Upper lobe of left lung (tissue), 4 donors: ENCODE data around the gene OPA3.

Source experiments
- CTCF ChIP-seq, 6 experiments: fragments of 450-650 bp in 4 of 6; fragments of 200-600 bp in 2 of 6; sonication (generic) in 2 of 6; IDR thresholded peaks; one replicate each; pipeline ENCODE4 v1.5.1; 2016 to 2019; ENCODE audit warnings: antibody characterized with exemption in 6 of 6
- EP300 ChIP-seq, 4 donors: sonication (generic); formaldehyde crosslinking; IDR thresholded peaks; one replicate each; pipeline ENCODE4 v1.5.1; 2017; ENCODE audit warnings: antibody characterized with exemption in 4 of 4, control low read depth in 2 of 4
- POLR2A ChIP-seq, 4 donors: fragments of 450-650 bp; IDR thresholded peaks; one replicate each; pipeline ENCODE4 v1.5.1; 2016 to 2017; ENCODE audit warnings: antibody characterized with exemption in 4 of 4, mild to moderate bottlenecking in 2 of 4
- POLR2AphosphoS5 ChIP-seq, 2 donors: sonication (generic); formaldehyde crosslinking; IDR thresholded peaks; one replicate each; pipeline ENCODE4 v1.5.1; 2017; ENCODE audit warnings: antibody characterized with exemption in 2 of 2

GRCh38 chr19:45523642-45524256, 60.9 kb downstream of the OPA3 start:
- peak; percentile 83 to 93 (median 92) for TF ChIP-seq CTCF (IDR thresholded peaks at IDR 0.05)
- TF ChIP-seq POLR2A (IDR thresholded peaks at IDR 0.05) = no peak
- no peak for TF ChIP-seq POLR2AphosphoS5 (IDR thresholded peaks at IDR 0.05)
- no peak for TF ChIP-seq EP300 (IDR thresholded peaks at IDR 0.05)
